Pancreas (tissue), 10 donors: ENCODE measurements around the gene SLC22A7. TPM values are rescaled to one million over a fixed set of nuclear protein-coding genes. Genes with fewer than 3 reads are reported as not detected.

Experiments used
- ATAC-seq, 4 donors: fragments of 200-7000 bp; cut with Tn5 transposase; one replicate each; pipeline versions ENCODE4 v1.8.0 to v1.9.1; 2020; ENCODE audit warnings: mild to moderate bottlenecking in 4 of 4, moderate library complexity in 4 of 4
- DNase-seq, 6 donors: peaks; one replicate each; pipeline ENCODE4 v3.0.0-alpha.2; 2020
- FAIRE-seq: peaks from 2 replicates; lab custom pipeline; 2012; peaks lifted over from hg19 to GRCh38; lab: Jason Lieb, UNC
- H3K27ac ChIP-seq, 4 donors: fragments of 200-600 bp; sonication (generic); 1 replicate in 3 of 4; 2 replicates in 1 of 4; pipeline versions ENCODE4 v1.5.0 to v1.8.0; 2020
- H3K27me3 ChIP-seq, 4 donors: fragments of 200-600 bp; one replicate each; pipeline ENCODE4 v1.8.0; 2021
- H3K36me3 ChIP-seq, 3 donors: fragments of 200-600 bp; sonication (generic) in 1 of 3; one replicate each; pipeline versions ENCODE4 v1.5.0 to v1.8.0; 2020 to 2021
- H3K4me1 ChIP-seq, 3 donors: fragments of 200-600 bp; one replicate each; pipeline ENCODE4 v1.8.0; 2021
- H3K4me3 ChIP-seq, 4 donors: fragments of 200-600 bp; sonication (generic) in 2 of 4; one replicate each; pipeline versions ENCODE4 v1.5.0 to v1.8.0; 2020 to 2021
- H3K9me3 ChIP-seq, 4 donors: fragments of 200-600 bp; one replicate each; pipeline ENCODE4 v1.8.0; 2021
- WGBS, 2 donors: extraction: QIAGEN DNeasy Blood & Tissue Kit; methylation state at CpG; one replicate each; pipeline ENCODE4 v1.1.7; 2013; 5-methylcytosine and 5-hydroxymethylcytosine counted together
- intact Hi-C, 3 donors: fragments of 100-400 bp; cut with DNase I; formaldehyde crosslinking; loops; one replicate each; pipeline versions ENCODE4 v1.11.1 to v1.14.2; 2022
- polyA plus RNA-seq, 2 donors: library from polyadenylated mRNA; stranded (reverse); fragments of 200-250 nt; gene quantifications; one replicate each; pipeline ENCODE4 v1.2.3, GENCODE V29; 2013
- total RNA-seq, 6 donors: library from RNA; stranded (reverse); fragmentation: NEBNext Ultra II Directional in 4 of 6; extraction: Animal tissue kit (Norgen Biotek cat#: 25700) in 4 of 6; gene quantifications; one replicate each; pipeline versions ENCODE4 v1.2.1 to v1.2.4, GENCODE V29; 2021 to 2023
- TF ChIP-seq, protein P1 (sequence below), 4 donors: fragments of 200-600 bp; sonication (generic) in 3 of 4; IDR thresholded peaks; one replicate each; pipeline versions ENCODE4 v1.5.0 to v1.8.0; 2021; ENCODE audit warnings: antibody characterized with exemption in 4 of 4
- donor health status: healthy with polysubstance abuse.
- donor health status: DM: no; HTN: no; CAD: no; lungs with moderate emphysema.
- donor health status: DM: no; HTN: no; CAD: no.
- donor health status: control.
- donor health status: control.
- donor health status: Bipolar disorder and iron deficiency.
- donor health status: DM: yes; HTN: yes; CAD: no.
- donor health status: DM: no; HTN: no; CAD: no.
- donor health status: DM: no; HTN: no; CAD: no.
- donor health status: DM: yes; HTN: yes; CAD: no.

The SLC22A7 gene
- total and polyA plus RNA-seq, 8 donors = 0.16 TPM; not detected in 7

DNA sequence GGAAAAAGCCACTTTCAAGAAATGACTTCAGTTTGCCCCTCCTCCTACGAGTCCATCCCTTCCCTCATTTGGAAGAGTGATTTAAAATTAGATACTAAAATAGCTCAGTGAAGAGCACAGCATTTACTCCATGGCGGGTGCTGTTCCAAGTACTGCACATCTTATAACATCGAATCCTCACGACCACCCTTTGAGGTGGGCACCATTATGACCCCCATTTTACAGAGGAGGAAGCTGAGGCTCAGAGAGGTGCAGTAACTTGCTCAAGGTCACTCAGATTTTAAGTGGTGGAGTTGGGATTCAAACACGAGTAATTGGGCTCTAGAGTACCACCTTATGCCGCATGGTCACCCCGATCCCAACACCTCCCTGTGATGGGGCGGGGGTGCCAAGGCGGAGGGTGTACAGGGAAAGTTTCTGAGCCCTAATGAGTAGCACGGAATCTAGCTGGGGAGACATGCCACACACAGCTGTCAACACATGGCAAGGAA lies 29.2 kb upstream of the SLC22A7 start:
- FAIRE-seq (no peak), ATAC-seq (no peak), DNase-seq (no peak)
- Histone ChIP-seq H3K27me3 (no peaks in the 10 kb centered on the region), H3K9me3 (no peaks in the 10 kb centered on the region), H3K4me1 (peaks cover 7 to 31% (median 16%) of the 10 kb centered on the region in 3 donors), H3K4me3 (peak overlapping the region in 1 of 4 donors; percentile 43), H3K27ac (peak overlapping the region in 2 of 4 donors; percentile 84 to 87), H3K36me3 (no peaks in the 10 kb centered on the region)
- intact Hi-C loops = no loop called here
- TF ChIP-seq, protein P1, sequence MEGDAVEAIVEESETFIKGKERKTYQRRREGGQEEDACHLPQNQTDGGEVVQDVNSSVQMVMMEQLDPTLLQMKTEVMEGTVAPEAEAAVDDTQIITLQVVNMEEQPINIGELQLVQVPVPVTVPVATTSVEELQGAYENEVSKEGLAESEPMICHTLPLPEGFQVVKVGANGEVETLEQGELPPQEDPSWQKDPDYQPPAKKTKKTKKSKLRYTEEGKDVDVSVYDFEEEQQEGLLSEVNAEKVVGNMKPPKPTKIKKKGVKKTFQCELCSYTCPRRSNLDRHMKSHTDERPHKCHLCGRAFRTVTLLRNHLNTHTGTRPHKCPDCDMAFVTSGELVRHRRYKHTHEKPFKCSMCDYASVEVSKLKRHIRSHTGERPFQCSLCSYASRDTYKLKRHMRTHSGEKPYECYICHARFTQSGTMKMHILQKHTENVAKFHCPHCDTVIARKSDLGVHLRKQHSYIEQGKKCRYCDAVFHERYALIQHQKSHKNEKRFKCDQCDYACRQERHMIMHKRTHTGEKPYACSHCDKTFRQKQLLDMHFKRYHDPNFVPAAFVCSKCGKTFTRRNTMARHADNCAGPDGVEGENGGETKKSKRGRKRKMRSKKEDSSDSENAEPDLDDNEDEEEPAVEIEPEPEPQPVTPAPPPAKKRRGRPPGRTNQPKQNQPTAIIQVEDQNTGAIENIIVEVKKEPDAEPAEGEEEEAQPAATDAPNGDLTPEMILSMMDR (IDR thresholded peaks at IDR 0.05) = no peak
- WGBS, 2 donors = 71 to 78% methylated on average over 10 of the region's 10 CpGs

GRCh38 chr6:43269273-43270007 lies 28.6 kb upstream of the SLC22A7 start:
- peaks cover 7 to 31% (median 16%) of the 10 kb centered on the region in 3 donors for H3K4me1 ChIP-seq
- no peaks in the 10 kb centered on the region for H3K27me3 ChIP-seq
- DNase-seq (peak; percentile 31 to 85 (median 61)), ATAC-seq (peak; percentile 46 to 70 (median 57)), FAIRE-seq (no peak)
- no peaks in the 10 kb centered on the region for H3K9me3 ChIP-seq
- TF ChIP-seq, protein P1 (IDR thresholded peaks at IDR 0.05) = no peak
- peak overlapping the region in 2 of 4 donors; percentile 35 to 43 for H3K4me3 ChIP-seq
- peak overlapping the region in 2 of 4 donors; percentile 84 to 87 for H3K27ac ChIP-seq
- intact Hi-C loops = no loop called here
- H3K36me3 ChIP-seq = no peaks in the 10 kb centered on the region
- WGBS, 2 donors = 8 to 10% methylated on average over 44 of the region's 44 CpGs

- intact Hi-C loops = no loop called here
These were observed 26.8 kb upstream of the SLC22A7 start for GRCh38 chr6:43271103-43271815.

GRCh38 chr6:43271944-43272343 lies 26.1 kb upstream of the SLC22A7 start:
- no peak overlapping the region for H3K27ac ChIP-seq
- TF ChIP-seq, protein P1 (IDR thresholded peaks at IDR 0.05) = no peak
- FAIRE-seq = no peak
- H3K4me1 ChIP-seq = peaks cover 7 to 24% (median 16%) of the 10 kb centered on the region in 3 donors
- H3K9me3 ChIP-seq = no peaks in the 10 kb centered on the region
- DNase-seq = no peak
- intact Hi-C loops = no loop called here
- H3K36me3 ChIP-seq = no peaks in the 10 kb centered on the region
- no peak overlapping the region for H3K4me3 ChIP-seq
- ATAC-seq = no peak
- H3K27me3 ChIP-seq = no peaks in the 10 kb centered on the region

More at GRCh38 chr6:43271103-43271815, 26.8 kb upstream of the SLC22A7 start:
- no peak for DNase-seq
- no peak for ATAC-seq
- no peak overlapping the region for H3K4me3 ChIP-seq
- 89 to 92% methylated on average over 8 of the region's 8 CpGs for WGBS, 2 donors
- H3K27ac ChIP-seq = peak overlapping the region in 1 of 4 donors; percentile 28
- no peaks in the 10 kb centered on the region for H3K9me3 ChIP-seq
- peaks cover 7 to 24% (median 16%) of the 10 kb centered on the region in 3 donors for H3K4me1 ChIP-seq
- H3K36me3 ChIP-seq = no peaks in the 10 kb centered on the region
- TF ChIP-seq, protein P1 (IDR thresholded peaks at IDR 0.05) = no peak
- H3K27me3 ChIP-seq = no peaks in the 10 kb centered on the region
- FAIRE-seq = no peak
